ENCODE measurements around the gene VPS52.

The VPS52 gene

GRCh38 chr6:33317669-33318425 lies 46.2 kb upstream of the VPS52 start, which contains the start of gene ZBTB22:
TSS of gene ZBTB22 (minus strand) at chr6:33317744. CDS start at chr6:33316916, 828 bp downstream.
- peak; percentile 99 for DNase-seq (ENCODE audit: low read depth)
- TF ChIP-seq MAX (IDR thresholded peaks at IDR 0.05; ENCODE audit: low read depth, low read length) (peak; percentile 39; the same call in 1 of the 2 replicates), CTCF (IDR thresholded peaks at IDR 0.05; ENCODE audit: low read depth, low read length) (no peak), POLR2A (IDR thresholded peaks at IDR 0.05; ENCODE audit: extremely low read depth, insufficient read length) (peak; percentile 28)
- H3K4me3 ChIP-seq (ENCODE audit: low read depth, low read length): peak within 1 kb of the TSS; percentile 84

- no peak for TF ChIP-seq MAX (IDR thresholded peaks at IDR 0.05; ENCODE audit: low read depth, low read length)
- no peak for TF ChIP-seq POLR2A (IDR thresholded peaks at IDR 0.05; ENCODE audit: extremely low read depth, insufficient read length)
- TF ChIP-seq MYC (IDR thresholded peaks at IDR 0.05; ENCODE audit: low read depth, low read length): no peak
- no peak for TF ChIP-seq CTCF (IDR thresholded peaks at IDR 0.05; ENCODE audit: low read depth, low read length)
- peak overlapping the region; percentile 54 for H3K4me3 ChIP-seq (ENCODE audit: low read depth, low read length)
- no peak for DNase-seq (ENCODE audit: low read depth)
Observed at GRCh38 chr6:33317419-33317668, 45.7 kb upstream of the VPS52 start.

- TF ChIP-seq MYC (IDR thresholded peaks at IDR 0.05; ENCODE audit: low read depth, low read length) (no peak), POLR2A (IDR thresholded peaks at IDR 0.05; ENCODE audit: extremely low read depth, insufficient read length) (no peak), CTCF (IDR thresholded peaks at IDR 0.05; ENCODE audit: low read depth, low read length) (no peak), MAX (IDR thresholded peaks at IDR 0.05; ENCODE audit: low read depth, low read length) (no peak)
- DNase-seq (ENCODE audit: low read depth): peak; percentile 26
- H3K4me3 ChIP-seq (ENCODE audit: low read depth, low read length): peak overlapping the region; percentile 54
Observed at GRCh38 chr6:33316603-33317418, 45.1 kb upstream of the VPS52 start.

GRCh38 chr6:33315793-33316602 lies 44.3 kb upstream of the VPS52 start:
- TF ChIP-seq MYC (IDR thresholded peaks at IDR 0.05; ENCODE audit: low read depth, low read length) (no peak), CTCF (IDR thresholded peaks at IDR 0.05; ENCODE audit: low read depth, low read length) (no peak), MAX (IDR thresholded peaks at IDR 0.05; ENCODE audit: low read depth, low read length) (no peak), POLR2A (IDR thresholded peaks at IDR 0.05; ENCODE audit: extremely low read depth, insufficient read length) (no peak)
- H3K4me3 ChIP-seq (ENCODE audit: low read depth, low read length): no peak overlapping the region
- no peak for DNase-seq (ENCODE audit: low read depth)

GRCh38 chr6:33314943-33315792 lies 43.5 kb upstream of the VPS52 start:
- no peak for TF ChIP-seq POLR2A (IDR thresholded peaks at IDR 0.05; ENCODE audit: extremely low read depth, insufficient read length)
- no peak for TF ChIP-seq MAX (IDR thresholded peaks at IDR 0.05; ENCODE audit: low read depth, low read length)
- TF ChIP-seq MYC (IDR thresholded peaks at IDR 0.05; ENCODE audit: low read depth, low read length): no peak
- no peak for TF ChIP-seq CTCF (IDR thresholded peaks at IDR 0.05; ENCODE audit: low read depth, low read length)
- no peak overlapping the region for H3K4me3 ChIP-seq (ENCODE audit: low read depth, low read length)
- peak; percentile 11 for DNase-seq (ENCODE audit: low read depth)
